ENCODE measurements around the gene METTL2B.

The METTL2B gene

DNA sequence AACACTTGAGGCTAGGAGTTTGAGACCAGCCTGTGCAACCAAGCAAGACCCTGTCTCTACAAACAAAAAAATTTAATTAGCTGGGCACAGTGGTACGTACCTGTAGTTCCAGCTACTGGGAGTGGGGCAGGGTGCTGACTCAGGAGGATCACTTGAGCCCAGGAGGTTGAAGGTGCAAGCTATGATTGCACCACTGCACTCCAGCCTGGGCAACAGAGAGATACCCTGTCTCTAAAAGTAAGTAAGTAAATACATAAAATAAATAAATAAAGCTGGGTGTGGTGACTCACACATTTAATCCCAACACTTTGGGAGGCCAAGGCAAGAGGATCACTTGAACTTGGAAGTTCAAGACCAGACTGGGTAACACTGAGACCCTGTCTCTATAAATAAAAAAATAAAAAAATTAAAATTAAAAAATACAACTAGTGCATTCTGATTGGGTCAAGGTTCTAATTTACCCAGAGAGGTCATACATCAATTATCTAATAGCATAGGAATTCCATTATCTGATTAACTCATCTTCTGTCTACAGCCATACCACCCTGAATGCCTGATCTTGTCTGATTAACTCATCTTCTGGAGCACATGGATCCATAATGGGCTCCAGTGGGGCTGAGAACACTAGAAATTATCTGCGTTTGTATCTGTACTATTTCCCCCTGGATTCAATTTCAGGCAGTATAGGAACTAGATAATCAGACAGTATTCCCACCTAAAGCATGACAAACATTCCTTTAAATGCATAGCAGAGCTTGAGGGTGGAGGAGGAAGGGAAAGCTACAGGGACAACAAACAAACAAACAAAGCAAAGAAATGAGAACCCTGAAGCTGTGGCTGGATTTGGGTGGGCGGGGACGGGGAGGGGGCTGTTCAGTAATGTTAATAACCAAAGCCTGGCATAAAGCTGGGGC, 41.9 kb upstream of the METTL2B start:
- Mint-ChIP-seq H3K36me3 (ENCODE audit: low read depth) (no peaks in the 10 kb centered on the region), H3K27ac (no peak overlapping the region), H3K4me1 (no peaks in the 10 kb centered on the region), H3K9me3 (no peaks in the 10 kb centered on the region), H3K4me3 (no peak overlapping the region), H3K27me3 (ENCODE audit: low read depth, poor library complexity) (peaks cover 8% of the 10 kb centered on the region)
- TF ChIP-seq CTCF (IDR thresholded peaks at IDR 0.05): no peak
- DNase-seq: no peak

DNA sequence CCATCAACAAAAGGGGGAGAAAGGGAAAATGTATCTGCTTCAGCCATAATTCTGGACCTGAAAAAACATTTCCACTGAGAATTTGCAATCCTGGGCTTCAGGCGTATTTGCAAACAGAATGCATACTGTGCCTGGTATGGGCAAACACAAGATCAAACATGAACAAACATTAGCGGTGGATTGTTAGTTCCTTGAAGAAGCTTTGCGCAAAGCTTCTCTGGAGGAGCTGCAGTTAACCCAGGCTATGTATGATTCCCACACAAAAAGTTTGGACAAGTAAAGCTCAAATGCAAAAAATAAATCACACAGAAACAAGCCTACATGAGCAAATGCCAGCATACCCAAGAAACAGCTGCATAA, 41.2 kb upstream of the METTL2B start:
- no peaks in the 10 kb centered on the region for H3K9me3 Mint-ChIP-seq
- no peak for DNase-seq
- H3K4me1 Mint-ChIP-seq: no peaks in the 10 kb centered on the region
- H3K27ac Mint-ChIP-seq: no peak overlapping the region
- peaks cover 8% of the 10 kb centered on the region for H3K27me3 Mint-ChIP-seq (ENCODE audit: low read depth, poor library complexity)
- no peak overlapping the region for H3K4me3 Mint-ChIP-seq
- no peak for TF ChIP-seq CTCF (IDR thresholded peaks at IDR 0.05)
- H3K36me3 Mint-ChIP-seq (ENCODE audit: low read depth): no peaks in the 10 kb centered on the region

GRCh38 chr7:128437426-128438332, 38.9 kb upstream of the METTL2B start:
- Mint-ChIP-seq H3K4me1 (no peaks in the 10 kb centered on the region), H3K36me3 (ENCODE audit: low read depth) (no peaks in the 10 kb centered on the region)

GRCh38 chr7:128442356-128442755, 34.2 kb upstream of the METTL2B start:
- Mint-ChIP-seq H3K4me1 (peaks cover 7% of the 10 kb centered on the region), H3K27ac (no peak overlapping the region), H3K36me3 (ENCODE audit: low read depth) (no peaks in the 10 kb centered on the region), H3K9me3 (no peaks in the 10 kb centered on the region), H3K4me3 (no peak overlapping the region), H3K27me3 (ENCODE audit: low read depth, poor library complexity) (peaks cover 6% of the 10 kb centered on the region)
- no peak for TF ChIP-seq CTCF (IDR thresholded peaks at IDR 0.05)
- DNase-seq: no peak

More at GRCh38 chr7:128437426-128438332, 38.9 kb upstream of the METTL2B start:
- Mint-ChIP-seq H3K4me3 (no peak overlapping the region), H3K9me3 (no peaks in the 10 kb centered on the region), H3K27me3 (ENCODE audit: low read depth, poor library complexity) (peaks cover 7% of the 10 kb centered on the region), H3K27ac (no peak overlapping the region)
- DNase-seq: no peak
- TF ChIP-seq CTCF (IDR thresholded peaks at IDR 0.05): no peak

DNA sequence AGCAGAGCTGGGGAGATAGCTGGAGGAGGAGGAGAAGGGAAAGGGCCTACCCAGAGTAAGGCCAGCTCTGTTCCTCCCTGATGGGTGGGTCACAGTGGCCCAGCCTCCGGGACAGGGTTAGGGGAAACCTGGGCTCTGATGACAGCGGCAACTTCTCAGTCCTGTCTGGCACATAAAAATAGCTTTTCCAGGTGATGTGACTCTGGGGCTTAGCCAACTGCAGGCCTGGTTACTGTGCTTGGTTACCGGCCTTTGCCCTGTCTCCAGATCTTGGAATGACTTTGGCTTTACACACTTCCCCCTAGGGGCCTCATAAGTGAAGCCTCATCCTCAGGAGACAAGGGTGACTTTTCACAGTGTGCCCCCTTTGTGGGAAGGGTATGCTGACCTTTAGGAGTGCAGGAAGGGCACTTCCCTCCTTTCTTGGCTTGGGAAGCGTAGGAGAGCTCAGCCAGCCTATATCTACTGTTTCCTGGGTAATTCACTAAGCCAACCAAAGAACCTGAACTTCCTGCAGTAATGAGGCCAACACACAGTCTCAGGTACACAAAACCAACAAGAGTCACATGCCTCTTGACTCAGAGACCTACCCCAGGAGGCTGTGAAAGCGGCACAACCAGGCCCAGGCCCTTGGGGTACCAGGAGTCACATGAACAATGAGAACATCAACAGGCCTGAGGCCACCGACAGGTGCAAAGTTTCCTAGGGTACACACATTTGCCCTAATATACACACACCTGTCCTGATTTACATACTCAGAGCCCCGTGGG, 32.5 kb upstream of the METTL2B start:
- peaks cover 2% of the 10 kb centered on the region for H3K27me3 Mint-ChIP-seq (ENCODE audit: low read depth, poor library complexity)
- TF ChIP-seq CTCF (IDR thresholded peaks at IDR 0.05): no peak
- H3K27ac Mint-ChIP-seq: no peak overlapping the region
- peaks cover 7% of the 10 kb centered on the region for H3K4me1 Mint-ChIP-seq
- DNase-seq: no peak
- no peaks in the 10 kb centered on the region for H3K9me3 Mint-ChIP-seq
- H3K4me3 Mint-ChIP-seq: no peak overlapping the region
- no peaks in the 10 kb centered on the region for H3K36me3 Mint-ChIP-seq (ENCODE audit: low read depth)
